ENCODE results near the gene NTHL1.
"Not testable (repeated sequence)": the region's sequence is repeated elsewhere in the genome, so short reads cannot be mapped to it uniquely, and the experiment has no call there.

NTHL1 gene

GRCh38 chr16:2037115-2037514 lies 10.5 kb downstream of the NTHL1 start:
- no peak for FAIRE-seq
- DNase-seq (ENCODE audit: insufficient read length, low spot score): no peak
- TF ChIP-seq POLR2A (IDR thresholded peaks at IDR 0.05; ENCODE audit: low read depth, low read length): no peak

GRCh38 chr16:2036200-2036966 lies 11.3 kb downstream of the NTHL1 start:
- FAIRE-seq: no peak
- no peak for DNase-seq (ENCODE audit: insufficient read length, low spot score)
- no peak for TF ChIP-seq POLR2A (IDR thresholded peaks at IDR 0.05; ENCODE audit: low read depth, low read length)

- no peak for TF ChIP-seq POLR2A (IDR thresholded peaks at IDR 0.05; ENCODE audit: low read depth, low read length)
- peak; percentile 86 for DNase-seq (ENCODE audit: insufficient read length, low spot score)
- FAIRE-seq: no peak
These were observed 12.0 kb downstream of the NTHL1 start for GRCh38 chr16:2035431-2036199.

GRCh38 chr16:2034696-2035430 lies 12.8 kb downstream of the NTHL1 start:
- no peak for FAIRE-seq
- DNase-seq (ENCODE audit: insufficient read length, low spot score): no peak
- no peak for TF ChIP-seq POLR2A (IDR thresholded peaks at IDR 0.05; ENCODE audit: low read depth, low read length)

GRCh38 chr16:2033909-2034695 lies 13.5 kb downstream of the NTHL1 start:
- not testable (repeated sequence) for FAIRE-seq; DNase-seq (ENCODE audit: insufficient read length, low spot score)

- FAIRE-seq (no peak), DNase-seq (ENCODE audit: insufficient read length, low spot score) (peak; percentile 77)
- peak; percentile 84 for TF ChIP-seq POLR2A (IDR thresholded peaks at IDR 0.05; ENCODE audit: low read depth, low read length)
These were observed 14.4 kb downstream of the NTHL1 start for GRCh38 chr16:2033057-2033908.

- no peak for TF ChIP-seq POLR2A (IDR thresholded peaks at IDR 0.05; ENCODE audit: low read depth, low read length)
- no peak for FAIRE-seq
- DNase-seq (ENCODE audit: insufficient read length, low spot score): no peak
These were observed 15.2 kb downstream of the NTHL1 start for GRCh38 chr16:2032285-2033056.

GRCh38 chr16:2031081-2031577 lies 16.5 kb downstream of the NTHL1 start:
- DNase-seq (ENCODE audit: insufficient read length, low spot score): no peak
- no peak for FAIRE-seq

GRCh38 chr16:2030036-2030435 lies 17.6 kb downstream of the NTHL1 start:
- no peak for TF ChIP-seq POLR2A (IDR thresholded peaks at IDR 0.05; ENCODE audit: low read depth, low read length)
- DNase-seq (ENCODE audit: insufficient read length, low spot score) (no peak), FAIRE-seq (no peak)

More at GRCh38 chr16:2031081-2031577, 16.5 kb downstream of the NTHL1 start:
- TF ChIP-seq POLR2A (IDR thresholded peaks at IDR 0.05; ENCODE audit: low read depth, low read length): no peak

- FAIRE-seq (no peak), DNase-seq (ENCODE audit: insufficient read length, low spot score) (no peak)
- TF ChIP-seq POLR2A (IDR thresholded peaks at IDR 0.05; ENCODE audit: low read depth, low read length): no peak
These were observed 18.3 kb downstream of the NTHL1 start for GRCh38 chr16:2029350-2029749.

GRCh38 chr16:2028620-2029220 lies 18.9 kb downstream of the NTHL1 start:
- FAIRE-seq (no peak), DNase-seq (ENCODE audit: insufficient read length, low spot score) (no peak)
- no peak for TF ChIP-seq POLR2A (IDR thresholded peaks at IDR 0.05; ENCODE audit: low read depth, low read length)

Data from H54 (cell line).